ENCODE results near the gene MASP2. TPM values are rescaled to one million over a fixed set of nuclear protein-coding genes. Genes with fewer than 3 reads are reported as not detected.

The MASP2 gene
- total and polyA plus RNA-seq, 2 of the 8 experiments (the other 6 are each of a cell fraction or from before 2014, with no cell fraction given): 0.54 to 1.2 TPM

DNA sequence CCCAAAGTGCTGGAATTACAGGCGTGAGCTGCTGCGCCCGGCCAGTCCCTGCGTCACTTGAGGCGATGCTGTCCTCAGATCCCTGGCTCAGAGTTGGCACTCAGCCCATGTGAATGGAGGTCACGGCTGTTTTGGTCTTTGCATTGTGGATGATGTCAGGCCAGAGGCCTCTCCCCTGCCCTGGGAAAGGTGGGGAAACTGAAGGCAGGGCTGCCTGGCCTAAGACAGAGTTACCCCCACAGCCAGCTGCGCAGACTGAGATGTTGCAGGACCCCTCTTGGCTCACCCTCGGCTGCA lies 821 bp downstream of the MASP2 start:
- Histone ChIP-seq H3K4me1 (replicated peaks in 1 of 4; ENCODE audit: control insufficient read depth in 3 of 4, insufficient read depth in 4 of 4, low read length in 3 of 4) (peaks cover 0 to 10% (median 1%) of the 10 kb centered on the region in 4 experiments; a peak in 4 of 7 replicates), H4K5ac (ENCODE audit: insufficient read length, low read depth, low read length) (no peak overlapping the region), H3K4me2 (ENCODE audit: insufficient read depth in 1 of 2, low read depth in 2 of 2, low read length in 2 of 2) (no peak overlapping the region), H2AK5ac (ENCODE audit: low read depth, low read length) (no peak overlapping the region), H2BK20ac (ENCODE audit: low read length) (no peak overlapping the region), H4K8ac (ENCODE audit: extremely low read depth, insufficient read depth, low read length) (no peak overlapping the region), H3K23ac (ENCODE audit: insufficient read length) (no peak overlapping the region), H3K27me3 (replicated peaks in 1 of 4; ENCODE audit: control insufficient read depth in 3 of 4, extremely low read depth in 1 of 4, insufficient read depth in 3 of 4, low read length in 3 of 4) (no peaks in the 10 kb centered on the region), H4K91ac (replicated peaks; ENCODE audit: insufficient read length, low read length) (no peak overlapping the region), H3K4ac (replicated peaks; ENCODE audit: insufficient read length, low read depth, low read length) (no peak overlapping the region), H2BK15ac (ENCODE audit: low read length) (no peak overlapping the region), H3K79me1 (ENCODE audit: low read depth, low read length) (no peaks in the 10 kb centered on the region), H3K9me3 (ENCODE audit: insufficient read depth in 2 of 2, low read depth in 1 of 2, low read length in 1 of 2) (no peaks in the 10 kb centered on the region), H4K20me1 (replicated peaks in 1 of 2; ENCODE audit: control insufficient read depth in 1 of 2, insufficient read depth in 2 of 2, low read length in 2 of 2) (peaks cover 0 to 7% of the 10 kb centered on the region in 2 experiments), H2BK120ac (replicated peaks; ENCODE audit: low read depth, low read length) (no peak overlapping the region), H3K14ac (ENCODE audit: insufficient read length) (no peak overlapping the region), H3K18ac (ENCODE audit: extremely low read depth, low read length) (no peak overlapping the region), H2BK5ac (ENCODE audit: low read depth, low read length) (no peak overlapping the region), H3K9ac (replicated peaks in 1 of 4; ENCODE audit: extremely low read depth in 1 of 4, low read depth in 3 of 4, low read length in 3 of 4) (no peak overlapping the region), H2AFZ (ENCODE audit: low read length) (no peak overlapping the region), H3K36me3 (ENCODE audit: control insufficient read depth in 2 of 4, insufficient read depth in 4 of 4, low read length in 3 of 4) (no peaks in the 10 kb centered on the region), H3K23me2 (ENCODE audit: low read depth, low read length) (peaks cover 14% of the 10 kb centered on the region; the same call in 1 of the 2 replicates), H3K56ac (replicated peaks; ENCODE audit: insufficient read length, low read depth, low read length) (no peak overlapping the region), H3K79me2 (ENCODE audit: control insufficient read depth in 1 of 2, insufficient read depth in 2 of 2, low read length in 2 of 2) (no peaks in the 10 kb centered on the region), H2BK12ac (ENCODE audit: low read depth, low read length) (no peak overlapping the region), H3K27ac (ENCODE audit: low read depth, low read length) (no peak overlapping the region), H3K4me3 (ENCODE audit: extremely low read depth in 1 of 4, insufficient read depth in 2 of 4, low read depth in 3 of 4, low read length in 4 of 4) (no peak overlapping the region)
- WGBS, 2 experiments (ENCODE audit: extremely low coverage in 1 of 2, insufficient coverage in 1 of 2, insufficient read length in 1 of 2, insufficient replicate concordance in 2 of 2, low coverage in 1 of 2, low lambda C conversion rate in 2 of 2, missing lambda C conversion rate in 1 of 2): 93% methylated on average over 8 of the region's 8 CpGs; no CpG with 5 or more reads in 1 of the 2 experiments
- no peak for FAIRE-seq
- POLR2A ChIA-PET (ENCODE audit: partially characterized antibody): interaction anchor here (0.8 to 2.6 kb wide), 5 partner anchors 9 to 172 kb away, joined by 3 to 9 read pairs (median 3); no protein-coding TSS in a partner anchor
- DNase-seq (ENCODE audit: low read depth in 1 of 2, low spot score in 2 of 2): no peak
- CTCF ChIA-PET (ENCODE audit: partially characterized antibody): interaction anchor here (2.0 to 14.5 kb wide), 2 partner anchors 9 to 15 kb away, joined by 7 to 168 read pairs; no protein-coding TSS in a partner anchor
- no peak for TF ChIP-seq SRF (IDR thresholded peaks at IDR 0.05; ENCODE audit: low read depth, low read length)
- TF ChIP-seq BRCA1 (IDR thresholded peaks at IDR 0.05; ENCODE audit: low read depth, low read length): no peak
